NOMO-1 treated with dmso at 0.1 percent for 144 hours (cell line): ENCODE results near the gene SERPINB6.
A peak's percentile ranks its signal among the peaks of the same experiment; 100 is the strongest.
"Not testable (repeated sequence)": the region's sequence is repeated elsewhere in the genome, so short reads cannot be mapped to it uniquely, and the experiment has no call there.

Source experiments
- DNase-seq: peaks from one replicate; lab custom pipeline; 2025; ENCODE audit not compliant: unreplicated experiment; lab: John Stamatoyannopoulos, UW

Gene SERPINB6

GRCh38 chr6:2916158-2916925 is 55.0 kb downstream of the SERPINB6 start:
- DNase-seq: no peak

- no peak for DNase-seq
Observed at GRCh38 chr6:2915150-2915549, 56.2 kb downstream of the SERPINB6 start.

GRCh38 chr6:2914318-2914660 is 57.1 kb downstream of the SERPINB6 start:
- DNase-seq: peak; percentile 4

GRCh38 chr6:2913621-2914317 is 57.6 kb downstream of the SERPINB6 start:
- no peak for DNase-seq

- peak; percentile 37 for DNase-seq
Observed at GRCh38 chr6:2911171-2911570, 60.2 kb downstream of the SERPINB6 start.

- no peak for DNase-seq
Observed at GRCh38 chr6:2909718-2910117, 61.6 kb downstream of the SERPINB6 start.

GRCh38 chr6:2909051-2909606 is 62.2 kb downstream of the SERPINB6 start:
- DNase-seq: not testable (repeated sequence)

GRCh38 chr6:2908516-2908915 is 62.9 kb downstream of the SERPINB6 start:
- DNase-seq: not testable (repeated sequence)

GRCh38 chr6:2903411-2904185 is 67.8 kb downstream of the SERPINB6 start:
- not testable (repeated sequence) for DNase-seq

GRCh38 chr6:2901645-2902502 is 69.5 kb downstream of the SERPINB6 start:
- not testable (repeated sequence) for DNase-seq

GRCh38 chr6:2900821-2901644 is 70.3 kb downstream of the SERPINB6 start:
- no peak for DNase-seq

GRCh38 chr6:2900221-2900807 is 71.1 kb downstream of the SERPINB6 start:
- DNase-seq: no peak

GRCh38 chr6:2899596-2899995 is 71.8 kb downstream of the SERPINB6 start:
- no peak for DNase-seq
